GM12892 (cell line): ENCODE measurements around the gene GABRB1.

Experiments used
- POLR2A ChIP-seq: IDR thresholded peaks from 2 replicates; pipeline ENCODE4 v1.6.1; 2011; ENCODE audit warnings: low read depth, low read length, control low read depth
- TAF1 ChIP-seq: IDR thresholded peaks from 2 replicates; pipeline ENCODE4 v1.6.1; 2011; ENCODE audit warnings: low read depth, mild to moderate bottlenecking, control low read depth, low read length, borderline replicate concordance

DNA sequence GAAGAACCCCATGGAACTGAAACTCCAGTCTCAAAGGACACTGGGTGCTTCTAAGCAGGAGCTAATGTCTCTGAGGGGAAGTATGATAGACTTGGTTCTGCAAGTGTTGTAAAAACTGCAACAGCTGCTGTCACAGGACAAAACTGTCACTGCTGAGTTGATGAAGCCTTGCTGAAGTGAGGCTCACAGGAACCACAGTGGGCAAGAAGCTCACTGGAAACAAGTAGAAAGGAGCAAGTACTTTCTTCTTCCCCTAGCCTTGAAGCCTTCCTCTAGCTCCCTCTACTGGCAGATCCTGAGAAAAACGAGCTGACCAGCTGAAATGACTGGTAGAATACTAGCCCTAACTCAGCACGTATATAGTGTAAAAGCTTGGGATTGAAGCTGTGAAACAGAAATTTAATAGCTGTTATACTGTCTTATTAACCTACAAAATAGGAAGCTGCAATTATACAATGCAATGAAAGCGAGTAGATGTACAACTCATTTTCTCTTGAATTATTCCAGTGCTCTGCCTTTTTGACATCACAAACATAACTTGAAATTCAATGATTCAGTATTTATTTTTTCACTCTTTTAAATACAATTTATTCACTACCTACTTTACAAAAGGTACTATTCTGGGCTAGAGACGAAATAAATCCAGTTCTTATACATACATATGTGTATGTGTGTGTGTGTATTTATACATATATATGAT, 91.4 kb downstream of the GABRB1 start:
- no peak for TF ChIP-seq TAF1
- no peak for TF ChIP-seq POLR2A
